ENCODE results near the gene CAPN8. TPM values are rescaled to one million over a fixed set of nuclear protein-coding genes. Genes with fewer than 3 reads are reported as not detected.
"Not testable (repeated sequence)": the region's sequence is repeated elsewhere in the genome, so short reads cannot be mapped to it uniquely, and the experiment has no call there.

Gene CAPN8
- polyA plus RNA-seq, 3 donors, result 1.0 to 1.6 (median 1.2) TPM

GRCh38 chr1:223534677-223535076 lies 130.8 kb downstream of the CAPN8 start:
- DNase-seq (ENCODE audit: low read depth in 3 of 3, low spot score in 2 of 3), result no peak

GRCh38 chr1:223533708-223534107 lies 131.8 kb downstream of the CAPN8 start:
- DNase-seq (ENCODE audit: low read depth in 3 of 3, low spot score in 2 of 3), result no peak

GRCh38 chr1:223531742-223532341 lies 133.7 kb downstream of the CAPN8 start:
- peak in 1 of 3 donors; percentile 8 for DNase-seq (ENCODE audit: low read depth in 3 of 3, low spot score in 2 of 3)

GRCh38 chr1:223525957-223526356 lies 139.5 kb downstream of the CAPN8 start:
- DNase-seq (ENCODE audit: low read depth in 3 of 3, low spot score in 2 of 3), result no peak

GRCh38 chr1:223525546-223525945 lies 140.0 kb downstream of the CAPN8 start:
- DNase-seq (ENCODE audit: low read depth in 3 of 3, low spot score in 2 of 3), result no peak

- DNase-seq (ENCODE audit: low read depth in 3 of 3, low spot score in 2 of 3), result no peak
Measured at GRCh38 chr1:223524930-223525451, 140.5 kb downstream of the CAPN8 start.

GRCh38 chr1:223521150-223521549 lies 144.4 kb downstream of the CAPN8 start:
- no peak for DNase-seq (ENCODE audit: low read depth in 3 of 3, low spot score in 2 of 3)

GRCh38 chr1:223520200-223520599 lies 145.3 kb downstream of the CAPN8 start:
- DNase-seq (ENCODE audit: low read depth in 3 of 3, low spot score in 2 of 3), result no peak

- DNase-seq (ENCODE audit: low read depth in 3 of 3, low spot score in 2 of 3), result no peak
Measured at GRCh38 chr1:223519116-223519515, 146.4 kb downstream of the CAPN8 start.

- not testable (repeated sequence) for DNase-seq (ENCODE audit: low read depth in 3 of 3, low spot score in 2 of 3)
Measured at GRCh38 chr1:223518553-223518952, 146.9 kb downstream of the CAPN8 start.

- DNase-seq (ENCODE audit: low read depth in 3 of 3, low spot score in 2 of 3), result no peak
Measured at GRCh38 chr1:223515926-223516325, 149.6 kb downstream of the CAPN8 start.

- no peak for DNase-seq (ENCODE audit: low read depth in 3 of 3, low spot score in 2 of 3)
Measured at GRCh38 chr1:223515421-223515820, 150.1 kb downstream of the CAPN8 start.

- DNase-seq (ENCODE audit: low read depth in 3 of 3, low spot score in 2 of 3), result no peak
Measured at GRCh38 chr1:223514644-223515043, 150.9 kb downstream of the CAPN8 start.

GRCh38 chr1:223513309-223513708 lies 152.2 kb downstream of the CAPN8 start:
- DNase-seq (ENCODE audit: low read depth in 3 of 3, low spot score in 2 of 3), result no peak

- no peak for DNase-seq (ENCODE audit: low read depth in 3 of 3, low spot score in 2 of 3)
Measured at GRCh38 chr1:223512057-223512456, 153.4 kb downstream of the CAPN8 start.

- DNase-seq (ENCODE audit: low read depth in 3 of 3, low spot score in 2 of 3), result no peak
Measured at GRCh38 chr1:223508796-223509195, 156.7 kb downstream of the CAPN8 start.

- DNase-seq (ENCODE audit: low read depth in 3 of 3, low spot score in 2 of 3), result peak in 2 of 3 donors; percentile 17 to 30
Measured at GRCh38 chr1:223504741-223505140, 160.8 kb downstream of the CAPN8 start.

- no peak for DNase-seq (ENCODE audit: low read depth in 3 of 3, low spot score in 2 of 3)
Measured at GRCh38 chr1:223503348-223503747, 162.2 kb downstream of the CAPN8 start.

- DNase-seq (ENCODE audit: low read depth in 3 of 3, low spot score in 2 of 3), result peak in 1 of 3 donors; percentile 21
Measured at GRCh38 chr1:223500560-223501425, 164.7 kb downstream of the CAPN8 start.

GRCh38 chr1:223496883-223497282 lies 168.6 kb downstream of the CAPN8 start:
- DNase-seq (ENCODE audit: low read depth in 3 of 3, low spot score in 2 of 3), result no peak

- no peak for DNase-seq (ENCODE audit: low read depth in 3 of 3, low spot score in 2 of 3)
Measured at GRCh38 chr1:223494926-223495645, 170.4 kb downstream of the CAPN8 start.
